HCT116 (cell line): Measurements from ENCODE around the gene KRT77.

Experiments
- EGR1 ChIP-seq: IDR thresholded peaks from 2 replicates; pipeline ENCODE4 v1.6.1; 2012; ENCODE audit warnings: low read depth
- ELF1 ChIP-seq: IDR thresholded peaks from 2 replicates; pipeline ENCODE4 v1.6.1; 2012; ENCODE audit warnings: low read depth, borderline replicate concordance
- EZH2 ChIP-seq: fragments of 200-600 bp; sonication (generic); IDR thresholded peaks from 2 replicates; pipeline ENCODE4 v1.6.1; 2017; ENCODE audit warnings: antibody characterized with exemption, mixed run types
- EZH2phosphoT487 ChIP-seq: fragments of 200-600 bp; IDR thresholded peaks from 2 replicates; pipeline ENCODE4 v1.6.1; 2018; ENCODE audit warnings: antibody characterized with exemption, borderline replicate concordance
- FOSL1 ChIP-seq: IDR thresholded peaks from 2 replicates; pipeline ENCODE4 v1.6.1; 2012; ENCODE audit warnings: low read depth
- JUND ChIP-seq: IDR thresholded peaks from 2 replicates; pipeline ENCODE4 v1.6.1; 2012
- POLR2A ChIP-seq: IDR thresholded peaks from 2 replicates; pipeline ENCODE4 v1.7.0; 2011; ENCODE audit warnings: borderline replicate concordance; ENCODE audit not compliant: insufficient read depth, insufficient read length; ENCODE audit errors: extremely low read depth
- POLR2AphosphoS5 ChIP-seq: IDR thresholded peaks from 2 replicates; pipeline ENCODE4 v1.6.1; 2011; ENCODE audit warnings: mild to moderate bottlenecking, low read depth, low read length, moderate library complexity
- SP1 ChIP-seq: IDR thresholded peaks from 2 replicates; pipeline ENCODE4 v1.6.1; 2012; ENCODE audit warnings: low read depth
- TCF7L2 ChIP-seq: IDR thresholded peaks from 2 replicates; pipeline ENCODE4 v1.7.0; 2011; ENCODE audit warnings: borderline replicate concordance, inconsistent platforms; ENCODE audit not compliant: insufficient read depth, insufficient read length; ENCODE audit errors: extremely low read depth
- YY1 ChIP-seq: IDR thresholded peaks from 2 replicates; pipeline ENCODE4 v1.6.1; 2011; ENCODE audit warnings: low read length, low read depth, moderate library complexity, mild to moderate bottlenecking; ENCODE audit not compliant: insufficient replicate concordance; ENCODE audit errors: extremely low read depth
- ZNF274 ChIP-seq: fragments of 200-500 bp; sonication (Bioruptor generic); IDR thresholded peaks from 2 replicates; pipeline ENCODE4 v1.6.1; 2014; ENCODE audit warnings: mild to moderate bottlenecking, low read depth, low read length, inconsistent platforms
- TF ChIP-seq, protein P1 (sequence below), 3 experiments: fragments of 200-600 bp in 1 of 3; sonication (generic) in 1 of 3; IDR thresholded peaks in 2 of 3; conservative IDR thresholded peaks in 1 of 3; 2 replicates each; pipeline ENCODE4 v1.5.1; 2012 to 2017; ENCODE audit warnings: low read depth in 2 of 3, low read length in 2 of 3, antibody characterized with exemption in 1 of 3, borderline replicate concordance in 1 of 3, control low read depth in 1 of 3, mild to moderate bottlenecking in 1 of 3, mixed read lengths in 1 of 3, mixed run types in 1 of 3, moderate library complexity in 1 of 3; ENCODE audit not compliant: insufficient read depth in 1 of 3
- TF ChIP-seq, protein P2 (sequence below): IDR thresholded peaks from 2 replicates; pipeline ENCODE4 v1.6.1; 2012; ENCODE audit warnings: low read depth

DNA sequence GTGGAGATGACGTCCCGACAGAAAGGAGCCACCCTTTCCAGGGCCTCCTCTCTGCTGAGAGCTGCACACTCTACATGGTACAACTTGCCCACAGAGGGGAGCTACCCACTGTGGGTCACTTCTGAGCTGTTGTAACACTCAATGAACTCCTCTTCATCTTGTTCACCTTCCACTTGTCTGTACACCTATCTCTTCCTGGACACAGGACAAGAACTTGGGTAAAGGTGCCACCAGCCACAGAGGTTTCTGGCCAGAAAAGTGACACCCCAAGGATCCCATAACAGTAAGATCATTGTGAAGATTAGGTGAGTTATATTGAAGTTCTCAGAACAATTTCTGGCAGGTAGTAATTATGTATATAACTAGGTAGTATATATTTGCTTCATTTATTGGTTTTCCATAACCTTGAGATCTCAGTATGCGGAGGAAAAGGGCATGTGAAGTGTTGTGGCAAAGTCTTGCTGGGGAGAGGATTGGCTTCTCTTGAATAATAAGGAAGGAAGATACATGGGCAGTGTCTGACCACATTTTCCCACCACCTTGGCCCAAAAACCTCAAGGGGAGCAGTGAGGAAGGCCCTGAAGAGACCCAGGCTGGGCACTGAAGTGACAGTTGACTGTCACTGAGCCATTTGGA, 39.6 kb upstream of the KRT77 start:
- TF ChIP-seq JUND: no peak
- no peak for TF ChIP-seq POLR2AphosphoS5
- no peak for TF ChIP-seq EZH2
- TF ChIP-seq, protein P1, sequence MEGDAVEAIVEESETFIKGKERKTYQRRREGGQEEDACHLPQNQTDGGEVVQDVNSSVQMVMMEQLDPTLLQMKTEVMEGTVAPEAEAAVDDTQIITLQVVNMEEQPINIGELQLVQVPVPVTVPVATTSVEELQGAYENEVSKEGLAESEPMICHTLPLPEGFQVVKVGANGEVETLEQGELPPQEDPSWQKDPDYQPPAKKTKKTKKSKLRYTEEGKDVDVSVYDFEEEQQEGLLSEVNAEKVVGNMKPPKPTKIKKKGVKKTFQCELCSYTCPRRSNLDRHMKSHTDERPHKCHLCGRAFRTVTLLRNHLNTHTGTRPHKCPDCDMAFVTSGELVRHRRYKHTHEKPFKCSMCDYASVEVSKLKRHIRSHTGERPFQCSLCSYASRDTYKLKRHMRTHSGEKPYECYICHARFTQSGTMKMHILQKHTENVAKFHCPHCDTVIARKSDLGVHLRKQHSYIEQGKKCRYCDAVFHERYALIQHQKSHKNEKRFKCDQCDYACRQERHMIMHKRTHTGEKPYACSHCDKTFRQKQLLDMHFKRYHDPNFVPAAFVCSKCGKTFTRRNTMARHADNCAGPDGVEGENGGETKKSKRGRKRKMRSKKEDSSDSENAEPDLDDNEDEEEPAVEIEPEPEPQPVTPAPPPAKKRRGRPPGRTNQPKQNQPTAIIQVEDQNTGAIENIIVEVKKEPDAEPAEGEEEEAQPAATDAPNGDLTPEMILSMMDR (IDR thresholded peaks at IDR 0.05 in 2 of 3, conservative IDR thresholded peaks at IDR 0.05 in 1 of 3; ENCODE audit: borderline replicate concordance in 1 of 3, insufficient read depth in 1 of 3, low read depth in 2 of 3, low read length in 2 of 3): no peak
- TF ChIP-seq FOSL1: no peak
- TF ChIP-seq, protein P2, sequence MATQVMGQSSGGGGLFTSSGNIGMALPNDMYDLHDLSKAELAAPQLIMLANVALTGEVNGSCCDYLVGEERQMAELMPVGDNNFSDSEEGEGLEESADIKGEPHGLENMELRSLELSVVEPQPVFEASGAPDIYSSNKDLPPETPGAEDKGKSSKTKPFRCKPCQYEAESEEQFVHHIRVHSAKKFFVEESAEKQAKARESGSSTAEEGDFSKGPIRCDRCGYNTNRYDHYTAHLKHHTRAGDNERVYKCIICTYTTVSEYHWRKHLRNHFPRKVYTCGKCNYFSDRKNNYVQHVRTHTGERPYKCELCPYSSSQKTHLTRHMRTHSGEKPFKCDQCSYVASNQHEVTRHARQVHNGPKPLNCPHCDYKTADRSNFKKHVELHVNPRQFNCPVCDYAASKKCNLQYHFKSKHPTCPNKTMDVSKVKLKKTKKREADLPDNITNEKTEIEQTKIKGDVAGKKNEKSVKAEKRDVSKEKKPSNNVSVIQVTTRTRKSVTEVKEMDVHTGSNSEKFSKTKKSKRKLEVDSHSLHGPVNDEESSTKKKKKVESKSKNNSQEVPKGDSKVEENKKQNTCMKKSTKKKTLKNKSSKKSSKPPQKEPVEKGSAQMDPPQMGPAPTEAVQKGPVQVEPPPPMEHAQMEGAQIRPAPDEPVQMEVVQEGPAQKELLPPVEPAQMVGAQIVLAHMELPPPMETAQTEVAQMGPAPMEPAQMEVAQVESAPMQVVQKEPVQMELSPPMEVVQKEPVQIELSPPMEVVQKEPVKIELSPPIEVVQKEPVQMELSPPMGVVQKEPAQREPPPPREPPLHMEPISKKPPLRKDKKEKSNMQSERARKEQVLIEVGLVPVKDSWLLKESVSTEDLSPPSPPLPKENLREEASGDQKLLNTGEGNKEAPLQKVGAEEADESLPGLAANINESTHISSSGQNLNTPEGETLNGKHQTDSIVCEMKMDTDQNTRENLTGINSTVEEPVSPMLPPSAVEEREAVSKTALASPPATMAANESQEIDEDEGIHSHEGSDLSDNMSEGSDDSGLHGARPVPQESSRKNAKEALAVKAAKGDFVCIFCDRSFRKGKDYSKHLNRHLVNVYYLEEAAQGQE: no peak
- TF ChIP-seq POLR2A: no peak
- no peak for TF ChIP-seq EGR1
- no peak for TF ChIP-seq ZNF274
- TF ChIP-seq YY1: no peak
- TF ChIP-seq ELF1: no peak
- TF ChIP-seq EZH2phosphoT487: no peak
- no peak for TF ChIP-seq TCF7L2
- no peak for TF ChIP-seq SP1
